OCI-LY7 (cell line): ENCODE data around the gene GADD45A. TPM values are rescaled to one million over a fixed set of nuclear protein-coding genes. Genes with fewer than 3 reads are reported as not detected.

Experiments
- BruUV-seq: library from RNA; stranded (reverse); fragments of 400-500 nt; replicated peaks from 2 replicates; lab custom pipeline; 2021; lab: Mats Ljungman, UMichigan
- CTCF ChIA-PET: fragments of 300-600 bp; sonication (Branson Sonifier 250); formaldehyde crosslinking; loops from one replicate; lab custom pipeline; 2022; ENCODE audit warnings: antibody characterized with exemption; ENCODE audit not compliant: unreplicated experiment; lab: Charles Lee
- POLR2A ChIA-PET: fragments of 300-600 bp; sonication (Branson Sonifier 250); formaldehyde crosslinking; loops from one replicate; lab custom pipeline; 2022; ENCODE audit warnings: antibody characterized with exemption; lab: Charles Lee
- DNase-seq: peaks from one replicate; pipeline ENCODE4 v3.0.0-alpha.2; 2015; ENCODE audit warnings: low spot score
- H2AFZ ChIP-seq: fragments of 200-600 bp; sonication (generic), shearing (Covaris generic); 2 replicates; pipeline ENCODE4 v1.6.1; 2014; ENCODE audit warnings: mild to moderate bottlenecking, antibody characterized with exemption, low read length, moderate library complexity
- H3K27ac ChIP-seq: fragments of 200-600 bp; sonication (generic); 2 replicates; pipeline ENCODE4 v1.5.1; 2014; ENCODE audit warnings: mixed run types, low read depth, mild to moderate bottlenecking, moderate library complexity, low read length, inconsistent platforms; ENCODE audit not compliant: poor library complexity, severe bottlenecking
- H3K36me3 ChIP-seq: fragments of 200-600 bp; sonication (generic); 2 replicates; pipeline ENCODE4 v1.6.1; 2014; ENCODE audit warnings: mild to moderate bottlenecking, antibody characterized with exemption, low read length, moderate library complexity, mixed read lengths; ENCODE audit not compliant: insufficient read depth
- H3K4me1 ChIP-seq: fragments of 200-600 bp; sonication (generic); 2 replicates; pipeline ENCODE4 v1.5.1; 2014; ENCODE audit warnings: mild to moderate bottlenecking, low read length; ENCODE audit not compliant: insufficient read depth, poor library complexity, severe bottlenecking
- H3K4me2 ChIP-seq: fragments of 200-600 bp; sonication (generic); 2 replicates; pipeline ENCODE4 v1.6.1; 2014; ENCODE audit warnings: mild to moderate bottlenecking, low read length
- H3K4me3 ChIP-seq: fragments of 200-600 bp; sonication (generic); 2 replicates; pipeline ENCODE4 v1.5.1; 2014; ENCODE audit warnings: mild to moderate bottlenecking, low read depth, low read length; ENCODE audit not compliant: poor library complexity, severe bottlenecking
- H3K79me2 ChIP-seq: fragments of 200-600 bp; sonication (generic); 2 replicates; pipeline ENCODE4 v1.6.1; 2016; ENCODE audit warnings: low read depth, mild to moderate bottlenecking, low read length, moderate library complexity, mixed read lengths; ENCODE audit not compliant: insufficient read depth
- H3K9me2 ChIP-seq: fragments of 200-600 bp; sonication (generic); 2 replicates; pipeline ENCODE4 v1.6.1; 2016; ENCODE audit warnings: mild to moderate bottlenecking, low read length, mixed read lengths; ENCODE audit not compliant: insufficient read depth
- H3K9me3 ChIP-seq: fragments of 200-600 bp; sonication (generic); 2 replicates; pipeline ENCODE4 v1.6.1; 2014; ENCODE audit warnings: mild to moderate bottlenecking, mixed run types, low read length, mixed read lengths
- H4K20me1 ChIP-seq: fragments of 200-600 bp; sonication (generic); 2 replicates; pipeline ENCODE4 v1.6.1; 2014; ENCODE audit warnings: mild to moderate bottlenecking, antibody characterized with exemption, low read length, moderate library complexity, mixed read lengths; ENCODE audit not compliant: insufficient read depth
- EZH2phosphoT487 ChIP-seq: fragments of 200-600 bp; sonication (generic); IDR thresholded peaks from 2 replicates; pipeline ENCODE4 v1.6.1; 2018; ENCODE audit warnings: low read depth, borderline replicate concordance, mild to moderate bottlenecking, mixed run types, antibody characterized with exemption, low read length, moderate library complexity, mixed read lengths
- intact Hi-C: fragments of 100-400 bp; cut with micrococcal nuclease; formaldehyde crosslinking; loops from one replicate; pipeline ENCODE4 v1.10.0; 2022; ENCODE audit not compliant: unreplicated experiment
- total RNA-seq, 2 experiments: library from RNA; depleted of rRNA in 1 of 2; stranded (reverse); fragments of >200 nt in 1 of 2; shearing (Covaris generic) in 1 of 2; gene quantifications; 2 replicates each; pipeline ENCODE4 v1.2.3, GENCODE V29; 2014 to 2022
- TF ChIP-seq, protein P1 (sequence below): fragments of 200-600 bp; sonication (generic); conservative IDR thresholded peaks from 2 replicates; pipeline ENCODE4 v1.5.1; 2014; ENCODE audit warnings: mild to moderate bottlenecking, antibody characterized with exemption, low read length, moderate library complexity, mixed read lengths

The GADD45A gene
- total RNA-seq, 2 experiments from 2014 or later, result 46.8 to 48.6 TPM

DNA sequence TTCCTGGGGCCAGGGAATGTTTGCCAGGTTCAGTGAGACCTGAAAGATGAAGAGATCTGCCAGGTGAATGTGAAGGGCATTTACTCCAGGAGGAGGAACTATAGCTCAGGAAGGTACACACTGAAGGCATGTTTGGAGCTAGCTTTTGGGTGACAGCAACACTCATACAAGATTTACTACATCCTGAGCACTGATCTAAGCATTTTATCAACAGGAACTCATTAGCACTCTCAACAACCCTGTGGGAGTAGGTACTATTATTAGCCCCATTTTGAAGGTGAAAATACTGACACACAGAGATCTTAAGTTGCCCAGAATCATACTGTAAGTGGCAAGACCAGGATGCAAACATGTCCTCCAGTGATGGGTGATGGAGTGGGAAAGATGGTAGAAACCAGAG, 6.7 kb downstream of the GADD45A start:
- H3K4me3 ChIP-seq, result no peak overlapping the region
- CTCF ChIA-PET, result interaction anchor here (1.5 kb wide), 1 partner anchor 68 kb away, joined by 5 read pairs; no protein-coding TSS in a partner anchor
- POLR2A ChIA-PET, result interaction anchor here (0.7 to 3.0 kb wide), 9 partner anchors 11 to 63 kb away, joined by 3 to 14 read pairs (median 4); no protein-coding TSS in a partner anchor
- no peak overlapping the region for H3K4me2 ChIP-seq
- peaks cover 39% of the 10 kb centered on the region for H3K4me1 ChIP-seq
- H2AFZ ChIP-seq, result no peak overlapping the region
- H3K9me2 ChIP-seq, result no peaks in the 10 kb centered on the region
- no peaks in the 10 kb centered on the region for H3K9me3 ChIP-seq
- peaks cover 17% of the 10 kb centered on the region for H4K20me1 ChIP-seq
- no peak for DNase-seq
- intact Hi-C loops, result no loop called here
- H3K27ac ChIP-seq, result no peak overlapping the region
- no peak for TF ChIP-seq EZH2phosphoT487
- TF ChIP-seq, protein P1, sequence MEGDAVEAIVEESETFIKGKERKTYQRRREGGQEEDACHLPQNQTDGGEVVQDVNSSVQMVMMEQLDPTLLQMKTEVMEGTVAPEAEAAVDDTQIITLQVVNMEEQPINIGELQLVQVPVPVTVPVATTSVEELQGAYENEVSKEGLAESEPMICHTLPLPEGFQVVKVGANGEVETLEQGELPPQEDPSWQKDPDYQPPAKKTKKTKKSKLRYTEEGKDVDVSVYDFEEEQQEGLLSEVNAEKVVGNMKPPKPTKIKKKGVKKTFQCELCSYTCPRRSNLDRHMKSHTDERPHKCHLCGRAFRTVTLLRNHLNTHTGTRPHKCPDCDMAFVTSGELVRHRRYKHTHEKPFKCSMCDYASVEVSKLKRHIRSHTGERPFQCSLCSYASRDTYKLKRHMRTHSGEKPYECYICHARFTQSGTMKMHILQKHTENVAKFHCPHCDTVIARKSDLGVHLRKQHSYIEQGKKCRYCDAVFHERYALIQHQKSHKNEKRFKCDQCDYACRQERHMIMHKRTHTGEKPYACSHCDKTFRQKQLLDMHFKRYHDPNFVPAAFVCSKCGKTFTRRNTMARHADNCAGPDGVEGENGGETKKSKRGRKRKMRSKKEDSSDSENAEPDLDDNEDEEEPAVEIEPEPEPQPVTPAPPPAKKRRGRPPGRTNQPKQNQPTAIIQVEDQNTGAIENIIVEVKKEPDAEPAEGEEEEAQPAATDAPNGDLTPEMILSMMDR, result no peak
- H3K36me3 ChIP-seq, result peaks cover 52% of the 10 kb centered on the region
- BruUV-seq, result no TSS peak
- H3K79me2 ChIP-seq, result peaks cover 17% of the 10 kb centered on the region

DNA sequence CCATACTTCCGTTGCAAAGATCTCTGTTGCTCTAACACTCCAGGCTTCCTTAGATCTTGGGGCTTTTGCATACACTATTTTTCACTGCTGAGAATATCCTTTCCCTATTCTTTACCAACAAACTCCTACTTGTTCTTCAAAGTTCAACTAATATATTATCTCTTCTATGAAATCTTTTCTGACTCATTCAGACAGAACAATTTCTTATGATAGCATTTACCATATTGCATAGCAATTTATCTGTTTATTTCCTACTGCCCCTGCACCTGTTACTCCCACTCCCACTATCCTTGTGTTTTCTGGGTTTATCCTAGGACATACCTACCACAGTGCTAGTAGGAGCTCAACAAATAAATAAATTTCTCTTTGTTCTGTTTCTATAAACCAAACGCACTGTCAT, 11.0 kb downstream of the GADD45A start:
- no TSS peak for BruUV-seq
- H3K9me2 ChIP-seq, result no peaks in the 10 kb centered on the region
- ChIA-PET CTCF (no interaction called here), POLR2A (interaction anchor here (1.1 to 1.5 kb wide), 3 partner anchors 12 to 47 kb away, joined by 3 to 4 read pairs (median 4); partner anchors contain the start of gene GADD45A)
- TF ChIP-seq, protein P1, result no peak
- TF ChIP-seq EZH2phosphoT487, result no peak
- H4K20me1 ChIP-seq, result no peaks in the 10 kb centered on the region
- H3K36me3 ChIP-seq, result peaks cover 9% of the 10 kb centered on the region
- no peak overlapping the region for H3K4me3 ChIP-seq
- no peaks in the 10 kb centered on the region for H3K9me3 ChIP-seq
- no peak overlapping the region for H3K4me2 ChIP-seq
- H2AFZ ChIP-seq, result no peak overlapping the region
- intact Hi-C loops, result no loop called here
- no peak overlapping the region for H3K27ac ChIP-seq
- H3K79me2 ChIP-seq, result no peaks in the 10 kb centered on the region
- H3K4me1 ChIP-seq, result peaks cover 6% of the 10 kb centered on the region
- no peak for DNase-seq

DNA sequence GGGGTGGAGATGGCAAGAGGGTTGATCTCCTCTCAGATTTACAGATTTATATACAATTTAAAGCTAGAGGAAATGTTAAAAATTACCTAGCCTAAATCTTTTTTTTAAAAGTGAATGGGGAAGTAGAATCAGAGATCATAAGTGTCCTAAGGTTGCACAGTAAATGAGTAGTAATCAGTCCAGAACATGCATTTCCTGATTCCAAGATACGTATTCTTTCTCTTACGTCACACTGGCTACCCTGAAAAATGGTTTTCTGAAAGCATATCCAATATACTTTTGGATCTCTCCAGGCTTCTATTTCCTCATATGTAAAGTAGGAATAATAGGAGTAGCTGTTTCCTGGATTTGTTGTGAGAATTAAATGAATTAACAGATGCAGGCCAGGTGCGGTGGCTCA, 11.7 kb downstream of the GADD45A start:
- Histone ChIP-seq H3K9me2 (no peaks in the 10 kb centered on the region), H3K79me2 (no peaks in the 10 kb centered on the region), H2AFZ (no peak overlapping the region), H3K9me3 (no peaks in the 10 kb centered on the region), H4K20me1 (no peaks in the 10 kb centered on the region), H3K4me3 (no peak overlapping the region), H3K4me1 (no peaks in the 10 kb centered on the region), H3K4me2 (no peak overlapping the region), H3K27ac (no peak overlapping the region), H3K36me3 (peaks cover 2% of the 10 kb centered on the region; the same call in 1 of the 2 replicates)
- CTCF ChIA-PET, result no interaction called here
- no TSS peak for BruUV-seq
- intact Hi-C loops, result no loop called here
- no peak for TF ChIP-seq EZH2phosphoT487
- TF ChIP-seq, protein P1, result no peak
- POLR2A ChIA-PET, result interaction anchor here (0.6 to 1.5 kb wide), 6 partner anchors 9 to 160 kb away, joined by 3 to 4 read pairs (median 4); partner anchors contain the start of gene GADD45A
- DNase-seq, result no peak
